Thyroid gland (tissue), 4 donors: Measurements from ENCODE around the gene ATP9B.

Experiments
- POLR2A ChIP-seq, 2 donors: fragments of 450-650 bp; IDR thresholded peaks; one replicate each; pipeline ENCODE4 v1.6.1; 2017; ENCODE audit warnings: antibody characterized with exemption in 2 of 2, mild to moderate bottlenecking in 2 of 2, moderate library complexity in 1 of 2
- TF ChIP-seq, protein P1 (sequence below), 6 experiments: fragments of 200-600 bp in 3 of 6; fragments of 450-650 bp in 3 of 6; sonication (generic) in 3 of 6; IDR thresholded peaks; one replicate each; pipeline ENCODE4 v1.5.1; 2016 to 2019; ENCODE audit warnings: antibody characterized with exemption in 6 of 6, mild to moderate bottlenecking in 2 of 6, inconsistent platforms in 1 of 6, moderate library complexity in 1 of 6

DNA sequence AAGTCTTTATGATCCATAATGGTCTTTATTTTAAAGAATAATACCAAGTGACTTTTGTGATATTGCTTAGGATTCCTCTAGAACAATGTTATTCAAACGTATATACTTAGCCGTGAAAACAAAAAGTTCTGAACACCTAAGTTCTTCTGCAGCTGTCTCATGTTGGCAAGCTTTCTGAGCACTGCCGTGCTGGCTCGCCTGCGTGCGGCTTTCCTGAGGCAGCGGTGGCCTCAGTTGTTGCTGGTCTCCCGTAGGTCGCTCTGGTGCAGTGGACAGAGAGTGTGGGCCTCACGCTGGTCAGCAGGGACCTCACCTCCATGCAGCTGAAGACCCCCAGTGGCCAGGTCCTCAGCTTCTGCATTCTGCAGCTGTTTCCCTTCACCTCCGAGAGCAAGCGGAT, 259.7 kb downstream of the ATP9B start:
- TF ChIP-seq, protein P1, sequence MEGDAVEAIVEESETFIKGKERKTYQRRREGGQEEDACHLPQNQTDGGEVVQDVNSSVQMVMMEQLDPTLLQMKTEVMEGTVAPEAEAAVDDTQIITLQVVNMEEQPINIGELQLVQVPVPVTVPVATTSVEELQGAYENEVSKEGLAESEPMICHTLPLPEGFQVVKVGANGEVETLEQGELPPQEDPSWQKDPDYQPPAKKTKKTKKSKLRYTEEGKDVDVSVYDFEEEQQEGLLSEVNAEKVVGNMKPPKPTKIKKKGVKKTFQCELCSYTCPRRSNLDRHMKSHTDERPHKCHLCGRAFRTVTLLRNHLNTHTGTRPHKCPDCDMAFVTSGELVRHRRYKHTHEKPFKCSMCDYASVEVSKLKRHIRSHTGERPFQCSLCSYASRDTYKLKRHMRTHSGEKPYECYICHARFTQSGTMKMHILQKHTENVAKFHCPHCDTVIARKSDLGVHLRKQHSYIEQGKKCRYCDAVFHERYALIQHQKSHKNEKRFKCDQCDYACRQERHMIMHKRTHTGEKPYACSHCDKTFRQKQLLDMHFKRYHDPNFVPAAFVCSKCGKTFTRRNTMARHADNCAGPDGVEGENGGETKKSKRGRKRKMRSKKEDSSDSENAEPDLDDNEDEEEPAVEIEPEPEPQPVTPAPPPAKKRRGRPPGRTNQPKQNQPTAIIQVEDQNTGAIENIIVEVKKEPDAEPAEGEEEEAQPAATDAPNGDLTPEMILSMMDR (IDR thresholded peaks at IDR 0.05) = no peak
- TF ChIP-seq POLR2A (IDR thresholded peaks at IDR 0.05) = no peak
